Cerebellar cortex (tissue), 1 donor: ENCODE data around the gene NBEAL2.
A peak's percentile ranks its signal among the peaks of the same experiment; 100 is the strongest.
"Not testable (repeated sequence)": the region's sequence is repeated elsewhere in the genome, so short reads cannot be mapped to it uniquely, and the experiment has no call there.

Experiments
- DNase-seq: peaks from one replicate; pipeline ENCODE4 v3.0.0-alpha.2; 2015; ENCODE audit warnings: low spot score

Gene NBEAL2

DNA sequence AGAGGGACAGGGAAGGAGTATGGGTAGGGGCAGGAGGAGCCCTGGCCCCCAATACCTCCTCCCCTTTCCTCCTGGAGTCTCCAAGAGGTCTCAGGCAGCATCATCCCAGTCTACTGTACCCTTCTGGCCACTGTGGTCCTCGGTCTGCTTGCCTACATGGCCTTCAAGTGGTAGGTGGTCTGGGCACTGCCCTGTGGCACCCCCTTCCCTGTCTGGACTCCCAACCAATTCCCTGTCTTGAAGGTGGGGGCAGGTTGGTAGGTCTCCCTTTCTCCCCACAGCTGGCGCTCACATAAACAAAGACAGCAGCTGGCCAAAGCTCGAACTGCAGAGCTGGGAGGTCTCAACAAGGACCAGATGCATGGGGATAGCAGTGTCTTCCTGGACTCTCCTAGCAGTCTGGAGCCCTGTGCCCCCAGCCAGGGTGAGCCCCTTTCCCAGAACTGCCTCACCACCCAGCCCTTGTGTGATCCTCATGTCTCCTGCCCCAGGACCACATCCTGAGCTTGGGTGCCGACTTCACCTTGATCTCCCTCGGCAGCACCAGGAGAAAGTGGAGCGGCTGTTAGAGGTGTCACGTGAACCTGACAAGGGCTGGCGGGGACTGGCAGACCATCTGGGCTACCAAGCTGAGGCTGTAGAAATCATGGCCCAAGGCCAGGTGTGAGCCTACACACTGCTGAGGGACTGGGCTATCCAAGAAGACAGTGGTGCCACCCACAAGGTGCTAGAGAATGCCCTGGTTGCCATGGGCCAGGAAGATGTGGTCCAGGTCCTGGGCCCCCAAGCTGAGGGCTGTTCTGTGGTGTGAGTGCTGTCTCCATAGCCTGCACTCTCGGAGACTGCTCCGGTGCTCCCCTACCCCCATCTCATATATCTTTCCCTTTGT is 33.1 kb downstream of the NBEAL2 start:
- DNase-seq = peak; percentile 96

DNA sequence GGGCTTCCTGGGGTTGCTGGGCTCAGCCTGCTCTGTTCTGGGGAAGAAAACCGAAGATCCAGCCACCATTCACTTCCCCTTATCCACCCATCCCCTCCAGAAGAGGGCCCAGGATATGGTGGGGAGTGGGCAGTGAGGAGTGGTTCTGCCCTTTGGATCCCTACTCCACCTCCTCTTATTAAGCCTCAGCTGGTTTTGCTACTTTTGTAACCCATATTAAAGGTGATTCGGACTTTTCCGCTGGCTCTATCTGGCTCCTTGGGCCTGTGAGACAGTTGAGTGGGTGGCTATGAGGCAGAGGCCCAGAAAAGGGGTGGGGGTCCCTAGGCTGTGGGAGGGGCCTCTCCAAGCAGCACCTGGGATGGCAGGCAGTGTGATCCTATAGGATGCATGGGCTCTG is 33.8 kb downstream of the NBEAL2 start:
- no peak for DNase-seq

DNA sequence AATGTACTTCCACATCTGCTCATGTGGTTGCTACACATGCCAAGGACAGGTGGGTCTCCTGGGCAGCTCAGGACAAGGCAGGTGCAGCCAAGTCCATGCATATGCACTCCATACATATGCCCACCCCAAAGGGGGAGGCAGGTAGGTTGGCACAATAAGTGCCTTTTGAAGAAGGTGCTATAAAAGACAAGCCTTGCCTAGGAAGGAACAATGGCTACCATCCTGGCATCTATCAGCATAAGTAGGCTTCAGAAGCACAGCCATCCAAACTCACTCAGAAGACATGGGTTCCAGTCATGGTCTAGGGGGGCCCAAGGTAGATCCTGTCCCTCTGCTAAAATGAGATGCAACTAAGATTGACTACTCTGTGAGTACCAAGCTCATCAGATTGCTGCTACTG is 34.6 kb downstream of the NBEAL2 start:
- DNase-seq = no peak

DNA sequence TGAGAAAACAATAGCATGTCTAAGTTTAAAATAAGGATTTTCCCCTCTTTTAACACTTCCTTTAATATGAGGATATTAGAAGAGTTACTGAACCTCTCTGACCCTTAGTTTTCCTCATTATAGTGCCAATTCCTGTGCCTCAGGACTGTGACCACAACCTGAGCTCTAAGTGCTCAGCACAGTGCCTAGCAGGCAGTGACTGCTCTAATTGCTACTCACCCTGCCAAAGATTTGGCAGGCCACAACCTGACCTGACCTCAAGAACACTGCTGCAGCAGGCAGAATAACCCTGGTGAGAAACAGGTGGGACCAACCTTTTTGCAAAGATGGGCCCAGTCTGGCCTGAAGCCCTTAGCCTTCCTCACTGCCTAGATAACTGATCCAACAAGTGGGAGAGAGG is 35.7 kb downstream of the NBEAL2 start:
- no peak for DNase-seq

DNA sequence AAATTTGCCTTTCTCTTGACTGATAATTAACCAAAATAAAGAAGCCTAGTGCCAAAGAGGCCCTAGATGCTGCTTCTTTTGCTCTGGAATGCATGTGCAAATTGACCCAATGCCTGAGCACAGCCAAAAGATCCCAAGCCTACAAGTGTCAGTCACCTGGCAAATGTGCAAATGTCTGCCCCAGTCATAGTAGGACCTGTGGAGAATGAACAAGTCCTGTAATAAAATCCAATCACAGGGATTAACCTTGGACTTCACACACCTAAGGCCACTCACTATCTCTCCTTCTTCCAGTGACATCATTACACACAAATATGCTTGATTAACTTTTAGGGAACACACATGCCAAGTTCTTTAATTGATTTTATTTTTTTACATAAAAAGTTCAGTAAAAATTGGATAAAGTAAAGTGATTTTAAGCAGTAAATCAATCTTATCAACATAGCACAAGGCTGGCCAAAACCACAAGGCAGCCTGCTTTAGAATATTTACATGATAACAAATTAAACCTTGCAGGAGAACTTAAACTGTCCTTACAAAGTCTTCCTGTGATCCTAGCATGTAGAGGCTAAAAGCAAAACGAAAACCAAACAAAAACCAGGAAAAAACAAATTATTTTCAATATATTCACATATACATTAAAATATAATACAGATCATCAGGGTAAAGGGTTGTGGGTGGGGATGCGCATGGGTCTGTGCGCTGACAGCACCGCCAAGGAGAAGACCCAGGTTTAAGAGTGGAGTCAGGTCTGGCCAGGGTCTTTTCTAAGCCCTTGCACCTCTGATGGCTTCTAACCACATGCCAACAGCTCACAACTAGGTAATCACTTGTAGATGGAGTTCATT is 36.8 kb downstream of the NBEAL2 start:
- DNase-seq = no peak

DNA sequence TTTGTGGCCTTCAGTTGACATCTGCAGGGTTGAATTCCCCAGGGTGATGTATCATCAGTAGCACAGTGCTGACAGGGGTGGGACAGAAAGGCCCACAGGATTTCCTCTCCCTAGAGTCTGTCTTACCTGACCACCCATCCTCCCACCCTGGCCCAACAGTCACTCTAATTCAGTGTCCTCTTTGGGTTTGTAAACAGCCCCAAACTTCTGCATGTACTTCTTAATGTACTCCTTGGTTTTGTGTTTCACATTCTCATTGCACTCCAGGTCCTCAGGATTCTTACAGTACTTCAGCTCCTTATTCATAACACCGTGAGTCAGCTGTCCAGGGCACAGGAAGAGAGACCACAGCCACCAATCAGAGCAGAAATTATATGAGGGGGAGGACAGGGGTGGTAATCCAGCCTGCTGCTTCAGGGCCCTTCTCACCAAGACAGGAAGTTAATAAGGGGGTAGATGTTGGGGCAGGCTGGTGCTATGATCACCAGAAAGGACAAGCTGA is 37.5 kb downstream of the NBEAL2 start:
- DNase-seq = no peak

DNA sequence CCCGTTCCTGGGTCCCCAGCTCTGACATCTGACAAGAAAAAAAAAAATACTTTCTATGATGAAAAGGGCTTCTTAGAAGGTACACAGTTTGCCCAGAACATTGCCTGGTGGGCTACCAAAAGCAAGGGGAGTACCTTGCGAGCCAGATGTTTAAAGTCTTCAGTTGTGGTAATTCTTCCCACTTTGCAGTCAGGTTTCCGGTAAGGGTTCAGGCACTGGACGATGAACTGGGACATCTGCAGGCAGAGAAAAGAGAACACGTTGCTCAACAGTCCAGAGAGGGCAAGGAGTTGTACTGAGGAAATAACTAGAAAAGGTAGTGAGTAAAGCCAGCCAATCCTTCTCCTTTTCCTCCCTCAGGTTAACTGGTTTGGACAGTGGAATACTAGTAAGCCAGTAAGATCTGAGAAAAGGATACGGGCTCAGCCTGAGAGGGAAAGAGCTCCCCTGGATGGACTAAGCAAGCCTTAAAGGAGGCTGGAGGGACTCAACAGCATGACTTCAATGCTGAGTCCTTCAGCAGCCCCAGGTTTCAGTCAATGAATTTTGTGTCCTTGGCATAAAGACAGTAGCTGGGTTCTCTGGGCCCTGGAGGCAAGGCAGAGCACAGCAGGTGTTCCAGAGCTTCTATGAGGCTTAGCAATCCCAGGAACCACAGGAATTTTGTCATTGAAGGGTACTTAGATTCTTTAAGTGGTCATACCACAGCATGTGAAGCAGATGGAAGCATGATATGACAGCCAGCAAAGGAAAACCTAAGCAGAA is 38.2 kb downstream of the NBEAL2 start:
- no peak for DNase-seq

DNA sequence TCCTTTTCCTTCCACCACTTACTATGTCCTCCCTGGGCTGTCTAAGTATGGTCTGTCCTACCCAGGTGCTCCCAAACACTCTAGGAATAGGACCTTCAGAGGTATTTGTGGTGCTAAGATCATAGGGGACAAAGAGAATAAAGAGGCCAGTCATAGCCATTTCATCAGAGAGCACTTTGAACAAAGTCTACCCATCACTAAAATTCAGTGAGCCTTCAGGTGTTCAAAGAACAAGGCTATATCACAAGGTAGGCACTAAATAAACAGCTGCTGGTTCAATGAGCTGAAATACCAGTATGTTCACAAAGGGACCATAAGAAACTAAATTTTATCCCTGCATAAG is 38.8 kb downstream of the NBEAL2 start:
- DNase-seq = no peak

DNA sequence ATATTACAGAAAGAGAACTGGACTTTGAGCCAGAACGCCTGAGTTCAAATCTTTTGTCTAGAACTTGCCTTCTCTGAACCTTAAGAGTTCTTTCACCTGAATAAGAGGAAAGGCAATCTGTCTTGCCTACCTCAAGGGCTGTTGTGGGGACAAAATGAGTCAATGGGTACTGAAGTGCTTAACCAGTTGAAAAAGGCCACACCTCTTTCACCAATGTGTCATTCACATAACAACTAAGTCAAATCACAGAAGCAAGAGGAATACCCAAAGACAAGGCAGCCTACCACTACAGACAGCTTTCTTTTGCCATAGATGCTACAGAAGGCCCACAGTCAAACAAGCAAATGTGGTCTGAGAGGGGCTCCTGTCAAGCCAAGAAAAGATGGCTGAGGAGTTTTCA is 39.7 kb downstream of the NBEAL2 start:
- DNase-seq = no peak

DNA sequence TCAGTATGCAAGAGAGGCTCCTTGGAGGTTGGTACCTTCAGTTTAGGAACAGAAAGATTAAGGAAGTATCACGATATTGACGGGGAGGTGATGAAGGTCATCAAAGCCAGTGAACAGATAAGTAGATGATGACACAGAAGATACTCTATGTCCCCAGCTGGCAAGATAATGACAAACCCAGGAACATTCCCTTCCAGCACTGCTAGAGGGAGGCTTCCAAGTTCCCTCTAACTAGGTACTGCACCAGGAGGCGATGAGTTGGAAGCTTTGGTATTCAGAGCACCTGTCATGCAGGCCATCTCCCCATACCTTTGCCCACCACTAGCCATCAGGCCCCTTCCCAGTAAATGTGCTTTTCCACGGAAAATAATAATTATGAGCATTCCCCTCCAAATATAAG is 40.8 kb downstream of the NBEAL2 start:
- DNase-seq = no peak

DNA sequence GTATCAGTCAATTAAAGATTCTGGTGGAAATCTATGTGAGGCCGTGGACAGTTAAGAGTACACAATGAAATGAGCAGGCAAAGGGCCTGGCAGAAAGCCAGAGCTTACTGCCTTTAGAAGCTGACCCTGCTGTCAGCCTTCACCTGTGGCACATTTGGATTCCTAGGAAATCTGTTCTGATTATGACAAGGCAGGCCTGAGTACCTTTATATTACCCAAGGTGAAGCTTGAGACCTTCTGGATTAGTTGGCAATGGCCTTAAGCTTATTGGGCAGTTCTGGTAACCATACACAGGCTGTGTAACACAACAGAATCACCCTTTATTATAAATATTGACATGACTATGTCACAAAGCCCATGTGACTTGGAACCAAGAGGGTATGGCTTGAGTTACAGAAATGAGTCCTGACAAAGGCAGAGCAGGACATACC is 43.2 kb downstream of the NBEAL2 start:
- peak; percentile 58 for DNase-seq

DNA sequence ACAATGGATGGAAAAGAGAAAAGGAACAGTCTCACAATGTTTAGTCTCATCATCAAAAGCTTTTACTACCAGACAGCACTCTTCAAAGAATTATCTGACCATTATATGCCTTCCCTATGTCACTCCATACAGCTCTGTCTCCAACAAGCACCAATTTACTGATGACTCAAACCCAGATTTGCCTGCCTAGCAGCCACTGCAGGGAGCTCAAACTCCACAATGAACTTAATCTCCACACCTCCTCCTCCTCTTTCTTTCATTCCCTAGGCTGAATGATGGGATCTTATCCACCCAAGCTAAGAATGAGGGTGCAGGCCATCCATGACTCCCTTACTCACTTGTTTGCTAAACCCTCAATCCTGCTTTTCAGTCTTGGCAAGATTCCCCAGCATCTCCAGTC is 45.5 kb downstream of the NBEAL2 start:
- no peak for DNase-seq

DNA sequence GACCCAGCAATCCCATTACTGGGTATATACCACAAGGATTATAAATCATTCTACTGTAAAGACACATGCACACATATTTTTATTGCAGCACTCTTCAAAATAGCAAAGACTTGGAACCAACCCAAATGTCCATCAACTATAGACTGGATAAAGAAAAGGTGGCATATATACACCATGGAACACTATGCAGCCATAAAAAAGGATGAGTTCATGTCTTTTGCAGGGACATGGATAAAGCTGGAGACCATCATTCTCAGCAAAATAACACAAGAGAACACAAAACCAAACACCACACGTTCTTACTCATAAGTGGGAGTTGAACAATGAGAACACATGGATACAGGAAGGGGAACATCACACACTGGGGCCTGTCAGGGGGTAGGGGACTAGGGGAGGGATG is 47.0 kb downstream of the NBEAL2 start:
- not testable (repeated sequence) for DNase-seq

DNA sequence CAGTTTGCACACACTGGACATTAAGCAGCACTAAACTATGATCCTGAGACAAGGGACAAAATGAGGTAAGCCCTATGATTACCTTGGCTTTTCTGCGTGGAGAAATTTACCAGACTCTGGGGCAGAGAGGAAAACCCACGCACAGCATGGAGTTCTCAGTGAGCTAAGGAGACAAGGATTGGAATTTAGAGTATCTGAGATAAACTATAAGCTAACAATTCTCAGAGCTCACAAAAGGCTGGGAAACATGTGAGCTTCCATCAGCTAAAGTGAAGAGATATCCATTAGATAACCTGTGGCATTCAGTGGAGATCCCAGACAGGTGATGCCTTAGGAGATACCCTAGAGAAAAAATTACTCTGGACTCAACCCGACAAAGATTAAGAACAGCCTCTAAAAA is 48.7 kb downstream of the NBEAL2 start:
- DNase-seq = no peak

DNA sequence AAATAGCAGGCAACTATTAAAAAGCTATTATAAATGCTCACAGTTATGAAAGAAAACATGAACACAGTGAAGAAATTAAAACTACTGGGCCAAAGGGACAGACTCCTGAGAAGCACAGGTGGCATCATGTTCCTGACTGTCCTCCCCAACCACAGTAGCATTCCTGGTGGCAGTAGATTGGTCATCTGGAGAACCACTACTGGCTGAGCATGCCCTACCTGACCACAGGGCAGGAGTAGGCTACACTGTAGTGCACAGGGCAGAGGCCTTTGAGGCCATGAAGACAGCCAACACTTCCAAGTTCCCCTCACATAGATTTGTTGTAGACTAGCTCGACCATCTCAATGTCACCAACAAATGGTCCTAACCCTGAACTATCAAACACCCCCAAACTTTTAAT is 49.2 kb downstream of the NBEAL2 start:
- DNase-seq = no peak

DNA sequence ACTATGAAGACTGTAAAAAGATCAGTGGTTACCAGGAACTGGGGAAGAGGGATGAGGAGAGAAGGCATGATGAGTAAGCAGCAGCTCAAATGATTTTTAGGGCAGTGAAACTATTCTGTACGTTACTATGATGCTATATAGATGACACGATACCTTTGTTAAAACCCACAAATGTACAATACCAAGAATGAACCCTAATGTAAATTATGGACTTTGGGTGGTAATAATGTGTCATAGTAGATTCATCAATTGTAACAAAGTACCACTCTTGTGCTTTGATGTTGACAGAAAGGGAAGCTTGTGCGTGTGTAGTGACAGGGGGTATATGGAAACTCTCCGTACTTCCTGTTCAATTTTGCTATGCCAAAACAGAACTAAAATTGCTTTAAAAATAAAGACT is 51.6 kb downstream of the NBEAL2 start:
- DNase-seq = not testable (repeated sequence)

DNA sequence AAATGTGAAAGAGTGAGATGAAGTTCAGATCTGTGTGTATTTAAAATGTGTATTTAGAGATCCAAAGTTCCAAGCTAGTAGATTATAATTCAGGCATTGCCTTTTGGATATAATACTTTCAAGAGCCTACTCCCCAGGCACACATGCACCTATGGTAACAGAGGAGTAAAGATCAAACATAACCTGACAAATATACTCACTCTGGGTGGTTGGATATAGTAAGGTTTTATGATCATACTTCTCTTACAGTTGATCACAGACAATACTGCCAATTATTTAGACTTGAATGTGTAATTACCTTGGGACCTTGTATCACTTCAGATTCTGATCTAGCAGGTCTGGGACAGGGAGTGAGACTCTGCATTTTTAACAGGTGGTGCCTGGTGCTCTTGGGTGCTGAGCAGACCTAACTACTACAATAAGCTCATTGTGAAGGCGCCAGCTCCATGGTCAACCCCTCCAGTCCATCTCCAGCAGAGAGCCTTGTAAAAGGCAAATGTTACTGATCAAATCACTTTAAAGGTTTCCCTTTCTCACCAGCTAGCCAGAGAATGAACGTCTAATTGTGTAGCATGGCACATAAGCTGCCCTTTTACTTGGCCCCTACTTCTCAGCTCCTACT is 55.5 kb downstream of the NBEAL2 start:
- no peak for DNase-seq

DNA sequence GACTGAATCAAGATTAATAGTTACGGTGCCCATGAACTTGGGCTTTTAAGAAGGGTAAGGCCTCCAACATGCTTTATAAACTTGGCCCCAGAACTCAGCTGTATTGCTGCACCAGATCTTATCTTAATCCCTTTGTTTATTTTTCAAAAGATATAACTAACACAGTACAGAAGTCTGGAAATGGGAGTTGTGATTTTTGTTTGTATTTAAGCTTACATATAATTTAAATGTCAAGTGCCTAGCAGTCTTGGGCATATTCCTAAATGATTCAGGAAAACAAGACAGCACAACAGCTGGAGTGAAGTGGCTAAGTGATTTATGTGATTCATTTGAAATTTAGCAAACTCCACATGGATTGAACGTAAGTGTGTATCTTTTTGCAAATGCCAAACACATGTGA is 56.2 kb downstream of the NBEAL2 start:
- no peak for DNase-seq

DNA sequence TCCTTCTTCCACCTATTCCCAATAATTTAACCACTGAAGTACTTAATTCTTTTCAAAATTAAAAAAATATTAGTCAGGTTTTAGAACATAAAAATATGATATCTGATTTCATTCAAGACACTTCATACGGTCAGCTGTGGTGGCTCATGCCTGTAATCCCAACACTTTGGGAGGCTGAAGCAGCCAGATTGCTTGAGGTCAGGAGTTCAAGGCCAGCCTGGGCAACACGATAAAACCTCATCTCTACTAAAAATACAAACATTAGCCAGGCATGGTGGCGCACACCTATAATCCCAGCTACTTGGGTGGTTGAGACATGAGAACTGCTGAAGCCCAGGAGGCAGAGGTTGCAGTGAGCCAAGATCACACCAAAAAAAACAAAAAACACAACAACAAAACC is 56.7 kb downstream of the NBEAL2 start:
- DNase-seq = no peak

DNA sequence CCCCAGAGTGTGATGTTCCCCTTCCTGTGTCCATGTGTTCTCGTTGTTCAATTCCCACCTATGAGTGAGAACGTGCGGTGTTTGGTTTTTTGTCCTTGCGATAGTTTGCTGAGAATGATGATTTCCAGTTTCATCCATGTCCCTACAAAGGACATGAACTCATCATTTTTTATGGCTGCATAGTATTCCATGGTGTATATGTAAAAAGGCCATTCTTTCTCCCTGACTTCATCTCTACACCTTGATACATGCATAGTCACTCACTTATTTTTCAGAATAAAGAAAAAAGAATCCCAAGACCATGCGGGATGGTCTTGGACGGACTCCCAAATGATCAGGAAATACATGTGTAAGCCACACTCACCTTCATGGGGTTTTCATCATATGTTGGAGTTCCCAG is 57.8 kb downstream of the NBEAL2 start:
- DNase-seq = not testable (repeated sequence)

DNA sequence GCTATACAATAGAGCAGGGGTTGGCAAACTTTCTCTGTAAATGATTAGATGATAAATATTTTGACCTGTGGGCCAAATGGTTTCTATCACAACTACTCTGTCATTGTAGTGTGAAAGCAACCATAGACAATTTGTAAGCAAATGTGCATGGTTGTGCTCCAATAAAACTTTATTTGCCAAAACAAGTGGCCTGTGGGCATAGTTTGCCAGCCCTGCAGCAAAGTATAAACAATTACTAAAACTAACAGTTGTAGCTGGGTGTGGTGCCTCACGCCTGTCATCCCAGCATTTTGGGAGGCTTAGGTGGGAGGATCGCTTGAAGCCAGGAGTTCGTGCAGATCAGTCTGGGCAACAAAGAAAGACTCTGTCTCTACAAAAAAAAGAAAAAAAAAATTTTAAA is 61.6 kb downstream of the NBEAL2 start:
- no peak for DNase-seq

DNA sequence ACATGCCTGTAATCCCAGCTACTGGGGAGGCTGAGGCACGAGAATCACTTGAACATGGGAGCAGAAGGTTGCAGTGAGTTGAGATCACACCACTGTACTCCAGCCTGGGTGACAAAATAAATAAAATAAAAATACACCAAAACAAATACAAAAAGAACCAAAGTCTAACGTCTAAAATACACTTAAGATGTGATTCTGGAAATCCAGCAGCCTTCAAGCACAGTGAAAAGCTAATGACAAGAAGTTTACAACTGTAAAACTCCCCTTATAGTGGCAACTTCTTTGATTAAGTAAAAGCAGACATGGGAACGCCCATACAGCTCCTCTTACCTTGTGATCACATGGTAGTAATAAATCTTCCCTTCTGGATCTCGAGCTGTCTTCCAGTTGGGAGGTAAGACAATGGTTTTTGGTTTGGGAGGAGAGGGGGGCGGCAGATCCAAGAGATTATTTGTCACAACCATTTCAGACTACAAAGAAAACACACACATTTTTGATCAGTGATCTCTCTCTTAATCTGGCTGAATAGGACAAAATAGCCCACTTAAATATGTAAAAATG is 62.8 kb downstream of the NBEAL2 start:
- no peak for DNase-seq
